Measurements from ENCODE around the gene RNF31.

Gene RNF31

GRCh38 chr14:24103451-24103850, 43.8 kb upstream of the RNF31 start:
- TF ChIP-seq, protein P1, sequence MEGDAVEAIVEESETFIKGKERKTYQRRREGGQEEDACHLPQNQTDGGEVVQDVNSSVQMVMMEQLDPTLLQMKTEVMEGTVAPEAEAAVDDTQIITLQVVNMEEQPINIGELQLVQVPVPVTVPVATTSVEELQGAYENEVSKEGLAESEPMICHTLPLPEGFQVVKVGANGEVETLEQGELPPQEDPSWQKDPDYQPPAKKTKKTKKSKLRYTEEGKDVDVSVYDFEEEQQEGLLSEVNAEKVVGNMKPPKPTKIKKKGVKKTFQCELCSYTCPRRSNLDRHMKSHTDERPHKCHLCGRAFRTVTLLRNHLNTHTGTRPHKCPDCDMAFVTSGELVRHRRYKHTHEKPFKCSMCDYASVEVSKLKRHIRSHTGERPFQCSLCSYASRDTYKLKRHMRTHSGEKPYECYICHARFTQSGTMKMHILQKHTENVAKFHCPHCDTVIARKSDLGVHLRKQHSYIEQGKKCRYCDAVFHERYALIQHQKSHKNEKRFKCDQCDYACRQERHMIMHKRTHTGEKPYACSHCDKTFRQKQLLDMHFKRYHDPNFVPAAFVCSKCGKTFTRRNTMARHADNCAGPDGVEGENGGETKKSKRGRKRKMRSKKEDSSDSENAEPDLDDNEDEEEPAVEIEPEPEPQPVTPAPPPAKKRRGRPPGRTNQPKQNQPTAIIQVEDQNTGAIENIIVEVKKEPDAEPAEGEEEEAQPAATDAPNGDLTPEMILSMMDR (IDR thresholded peaks at IDR 0.05) = no peak

GRCh38 chr14:24106672-24107271, 40.5 kb upstream of the RNF31 start:
- TF ChIP-seq, protein P1 (IDR thresholded peaks at IDR 0.05) = no peak

- TF ChIP-seq, protein P1 (IDR thresholded peaks at IDR 0.05) = no peak
These were observed 38.9 kb upstream of the RNF31 start for GRCh38 chr14:24108336-24108874.

DNA sequence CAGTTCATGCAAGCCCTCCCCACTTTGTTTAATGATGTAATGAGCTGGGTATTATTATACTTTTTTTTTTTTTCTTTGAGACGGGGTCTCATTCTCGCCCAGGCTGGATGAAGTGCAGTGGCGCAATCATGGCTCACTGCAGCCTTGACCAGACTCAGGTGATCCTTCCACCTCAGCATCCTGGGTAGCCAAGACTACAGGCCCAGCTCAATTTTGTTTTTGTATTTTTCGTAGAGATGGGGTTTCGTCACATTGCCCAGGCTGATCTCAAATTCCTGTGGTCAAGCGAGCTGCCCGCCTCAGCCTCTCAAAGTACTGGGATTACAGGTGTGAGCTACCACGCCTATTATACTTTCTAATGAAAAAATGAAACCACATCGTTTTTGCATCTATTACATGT, 37.2 kb upstream of the RNF31 start:
- TF ChIP-seq, protein P1 (IDR thresholded peaks at IDR 0.05) = no peak

GRCh38 chr14:24110523-24110922, 36.8 kb upstream of the RNF31 start:
- TF ChIP-seq, protein P1 (IDR thresholded peaks at IDR 0.05) = no peak

- TF ChIP-seq, protein P1 (IDR thresholded peaks at IDR 0.05) = no peak
These were observed 33.9 kb upstream of the RNF31 start for GRCh38 chr14:24113379-24113800.

- TF ChIP-seq, protein P1 (IDR thresholded peaks at IDR 0.05) = no peak
These were observed 33.3 kb upstream of the RNF31 start for GRCh38 chr14:24113801-24114531.
